HUES64 (cell line): ENCODE results near the gene CTNNA3.

Experiments used
- H3K27ac ChIP-seq: 2 replicates; pipeline ENCODE4 v1.7.0; 2013; ENCODE audit warnings: low read depth, low read length, inconsistent platforms
- H3K27me3 ChIP-seq: 2 replicates; pipeline ENCODE4 v1.6.1; 2013; ENCODE audit warnings: mild to moderate bottlenecking, low read length; ENCODE audit not compliant: insufficient read depth
- H3K36me3 ChIP-seq: 2 replicates; pipeline ENCODE4 v1.6.1; 2013; ENCODE audit warnings: mild to moderate bottlenecking, low read length; ENCODE audit not compliant: insufficient read depth
- H3K4me1 ChIP-seq: 2 replicates; pipeline ENCODE4 v1.6.1; 2013; ENCODE audit warnings: mild to moderate bottlenecking, low read length, moderate library complexity; ENCODE audit not compliant: insufficient read depth
- H3K4me3 ChIP-seq: 2 replicates; pipeline ENCODE4 v1.5.1; 2013; ENCODE audit warnings: mild to moderate bottlenecking, low read length, moderate library complexity
- H3K9ac ChIP-seq: 2 replicates; pipeline ENCODE4 v1.6.1; 2013; ENCODE audit warnings: mild to moderate bottlenecking, low read depth, low read length
- H3K9me3 ChIP-seq: 2 replicates; pipeline ENCODE4 v1.6.1; 2013; ENCODE audit warnings: low read depth, low read length; ENCODE audit not compliant: insufficient read depth
- WGBS: fragments of 150-250, 120-280 bp; methylation state at CpG from one replicate; pipeline ENCODE4 v1.1.7; 2013; ENCODE audit warnings: missing lambda C conversion rate; 5-methylcytosine and 5-hydroxymethylcytosine counted together

The CTNNA3 gene

GRCh38 chr10:66049335-66049734 is 1646.7 kb downstream of the CTNNA3 start:
- Histone ChIP-seq H3K27me3 (no peaks in the 10 kb centered on the region), H3K9ac (no peak overlapping the region), H3K9me3 (no peaks in the 10 kb centered on the region; the same call in 1 of the 2 replicates), H3K4me1 (no peaks in the 10 kb centered on the region), H3K36me3 (no peaks in the 10 kb centered on the region), H3K27ac (no peak overlapping the region), H3K4me3 (no peak overlapping the region)
- 93% methylated on average over 2 of the region's 3 CpGs for WGBS

GRCh38 chr10:66045859-66046258 is 1650.1 kb downstream of the CTNNA3 start:
- Histone ChIP-seq H3K27ac (no peak overlapping the region), H3K9ac (no peak overlapping the region), H3K27me3 (no peaks in the 10 kb centered on the region), H3K4me3 (no peak overlapping the region), H3K4me1 (no peaks in the 10 kb centered on the region), H3K9me3 (no peaks in the 10 kb centered on the region; the same call in 1 of the 2 replicates), H3K36me3 (no peaks in the 10 kb centered on the region)
- WGBS = 93% methylated on average over 1 of the region's 1 CpG

- no peak overlapping the region for H3K9ac ChIP-seq
- H3K27me3 ChIP-seq = no peaks in the 10 kb centered on the region
- no peaks in the 10 kb centered on the region; the same call in 1 of the 2 replicates for H3K9me3 ChIP-seq
- no peak overlapping the region for H3K27ac ChIP-seq
- H3K4me1 ChIP-seq = no peaks in the 10 kb centered on the region
- H3K4me3 ChIP-seq = no peak overlapping the region
- 95% methylated on average over 3 of the region's 3 CpGs for WGBS
- no peaks in the 10 kb centered on the region for H3K36me3 ChIP-seq
These were observed 1654.2 kb downstream of the CTNNA3 start for GRCh38 chr10:66041771-66042170.

- Histone ChIP-seq H3K4me1 (no peaks in the 10 kb centered on the region), H3K27me3 (no peaks in the 10 kb centered on the region), H3K4me3 (no peak overlapping the region), H3K9ac (no peak overlapping the region), H3K9me3 (no peaks in the 10 kb centered on the region), H3K36me3 (no peaks in the 10 kb centered on the region), H3K27ac (no peak overlapping the region)
- 91% methylated on average over 1 of the region's 1 CpG for WGBS
These were observed 1657.4 kb downstream of the CTNNA3 start for GRCh38 chr10:66038623-66039022.

GRCh38 chr10:66026321-66026720 is 1669.7 kb downstream of the CTNNA3 start:
- Histone ChIP-seq H3K4me3 (no peak overlapping the region), H3K4me1 (no peaks in the 10 kb centered on the region), H3K36me3 (no peaks in the 10 kb centered on the region), H3K9me3 (no peaks in the 10 kb centered on the region), H3K27ac (no peak overlapping the region), H3K27me3 (no peaks in the 10 kb centered on the region), H3K9ac (no peak overlapping the region)
- WGBS = no CpG with 5 or more reads among the region's 2 CpGs

- Histone ChIP-seq H3K27ac (no peak overlapping the region), H3K27me3 (no peaks in the 10 kb centered on the region), H3K4me1 (no peaks in the 10 kb centered on the region), H3K4me3 (no peak overlapping the region), H3K9ac (no peak overlapping the region), H3K36me3 (no peaks in the 10 kb centered on the region), H3K9me3 (no peaks in the 10 kb centered on the region)
These were observed 1670.8 kb downstream of the CTNNA3 start for GRCh38 chr10:66025186-66025585.

- no peaks in the 10 kb centered on the region for H3K36me3 ChIP-seq
- H3K4me3 ChIP-seq = no peak overlapping the region
- no peaks in the 10 kb centered on the region for H3K27me3 ChIP-seq
- WGBS = 90% methylated on average over 2 of the region's 2 CpGs
- H3K9ac ChIP-seq = no peak overlapping the region
- H3K4me1 ChIP-seq = no peaks in the 10 kb centered on the region
- H3K27ac ChIP-seq = no peak overlapping the region
- no peaks in the 10 kb centered on the region for H3K9me3 ChIP-seq
These were observed 1674.6 kb downstream of the CTNNA3 start for GRCh38 chr10:66021423-66021822.

GRCh38 chr10:66008221-66008620 is 1687.8 kb downstream of the CTNNA3 start:
- 96% methylated on average over 4 of the region's 5 CpGs for WGBS
- Histone ChIP-seq H3K36me3 (no peaks in the 10 kb centered on the region), H3K9ac (no peak overlapping the region), H3K27me3 (no peaks in the 10 kb centered on the region), H3K27ac (no peak overlapping the region), H3K4me3 (no peak overlapping the region), H3K4me1 (no peaks in the 10 kb centered on the region), H3K9me3 (no peaks in the 10 kb centered on the region)

- H3K27me3 ChIP-seq = no peaks in the 10 kb centered on the region
- H3K9me3 ChIP-seq = no peaks in the 10 kb centered on the region
- no peaks in the 10 kb centered on the region for H3K36me3 ChIP-seq
- no peaks in the 10 kb centered on the region for H3K4me1 ChIP-seq
- 78% methylated on average over 3 of the region's 4 CpGs for WGBS
- H3K9ac ChIP-seq = no peak overlapping the region
- H3K4me3 ChIP-seq = no peak overlapping the region
- no peak overlapping the region for H3K27ac ChIP-seq
These were observed 1689.6 kb downstream of the CTNNA3 start for GRCh38 chr10:66006411-66006810.

GRCh38 chr10:65993451-65993850 is 1702.5 kb downstream of the CTNNA3 start:
- H3K9me3 ChIP-seq = no peaks in the 10 kb centered on the region
- H3K9ac ChIP-seq = no peak overlapping the region
- no peaks in the 10 kb centered on the region for H3K4me1 ChIP-seq
- H3K36me3 ChIP-seq = no peaks in the 10 kb centered on the region
- H3K27me3 ChIP-seq = no peaks in the 10 kb centered on the region
- H3K27ac ChIP-seq = no peak overlapping the region
- H3K4me3 ChIP-seq = no peak overlapping the region

- H3K27ac ChIP-seq = no peak overlapping the region
- 100% methylated on average over 3 of the region's 3 CpGs for WGBS
These were observed 1727.1 kb downstream of the CTNNA3 start for GRCh38 chr10:65968871-65969270.

GRCh38 chr10:65968437-65968836 is 1727.6 kb downstream of the CTNNA3 start:
- Histone ChIP-seq H3K4me1 (no peaks in the 10 kb centered on the region), H3K36me3 (no peaks in the 10 kb centered on the region), H3K9ac (no peak overlapping the region), H3K9me3 (no peaks in the 10 kb centered on the region), H3K27me3 (no peaks in the 10 kb centered on the region), H3K27ac (no peak overlapping the region), H3K4me3 (no peak overlapping the region)
- 100% methylated on average over 1 of the region's 1 CpG for WGBS

More at GRCh38 chr10:65968871-65969270, 1727.1 kb downstream of the CTNNA3 start:
- Histone ChIP-seq H3K9ac (no peak overlapping the region), H3K27me3 (no peaks in the 10 kb centered on the region), H3K4me3 (no peak overlapping the region), H3K36me3 (no peaks in the 10 kb centered on the region), H3K9me3 (no peaks in the 10 kb centered on the region), H3K4me1 (no peaks in the 10 kb centered on the region)
